WERI-Rb-1 (cell line): Measurements from ENCODE around the gene ARID2.

Experiments used
- DNase-seq: peaks from one replicate; pipeline ENCODE4 v3.0.0-alpha.2; 2020
- H3K27ac ChIP-seq: fragments of 250-450 bp; sonication (Bioruptor Pico); 2 replicates; pipeline ENCODE4 v1.5.1; 2020; ENCODE audit warnings: mild to moderate bottlenecking, moderate library complexity
- H3K27me3 ChIP-seq: fragments of 250-450 bp; sonication (Bioruptor Pico); 2 replicates; pipeline ENCODE4 v1.5.1; 2021; ENCODE audit warnings: mild to moderate bottlenecking, low read depth, moderate library complexity; ENCODE audit not compliant: insufficient read depth, severe bottlenecking
- H3K36me3 ChIP-seq: fragments of 250-450 bp; sonication (Bioruptor Pico); 2 replicates; pipeline ENCODE4 v1.5.1; 2020; ENCODE audit warnings: mild to moderate bottlenecking, moderate library complexity
- H3K4me3 ChIP-seq: 2 replicates; pipeline ENCODE4 v1.5.1; 2011; ENCODE audit warnings: low read depth, mild to moderate bottlenecking, control low read depth, low read length
- H3K9me3 ChIP-seq: fragments of 250-450 bp; sonication (Bioruptor Pico); 2 replicates; pipeline ENCODE4 v1.5.1; 2021; ENCODE audit warnings: mild to moderate bottlenecking, moderate library complexity; ENCODE audit not compliant: severe bottlenecking
- CTCF ChIP-seq: IDR thresholded peaks from 2 replicates; pipeline ENCODE4 v1.5.1; 2011; ENCODE audit warnings: low read depth, mild to moderate bottlenecking, control low read depth, inconsistent platforms, low read length

Gene ARID2

GRCh38 chr12:45915405-45915804 lies 185.9 kb downstream of the ARID2 start:
- H3K4me3 ChIP-seq: no peak overlapping the region
- H3K27ac ChIP-seq: no peak overlapping the region
- H3K36me3 ChIP-seq: peaks cover 11% of the 10 kb centered on the region
- H3K27me3 ChIP-seq: no peaks in the 10 kb centered on the region
- no peak for DNase-seq
- no peaks in the 10 kb centered on the region for H3K9me3 ChIP-seq
- no peak for TF ChIP-seq CTCF

- Histone ChIP-seq H3K36me3 (peaks cover 27% of the 10 kb centered on the region), H3K9me3 (no peaks in the 10 kb centered on the region), H3K27me3 (no peaks in the 10 kb centered on the region), H3K4me3 (no peak overlapping the region), H3K27ac (no peak overlapping the region)
- no peak for TF ChIP-seq CTCF
- DNase-seq: no peak
These were observed 189.3 kb downstream of the ARID2 start for GRCh38 chr12:45918818-45919217.

- peaks cover 75% of the 10 kb centered on the region for H3K36me3 ChIP-seq
- DNase-seq: no peak
- TF ChIP-seq CTCF: no peak
- H3K9me3 ChIP-seq: no peaks in the 10 kb centered on the region
- no peaks in the 10 kb centered on the region for H3K27me3 ChIP-seq
- no peak overlapping the region for H3K4me3 ChIP-seq
- H3K27ac ChIP-seq: no peak overlapping the region
These were observed 198.8 kb downstream of the ARID2 start for GRCh38 chr12:45928309-45928708.

- no peak for DNase-seq
- no peak for TF ChIP-seq CTCF
- H3K36me3 ChIP-seq: peaks cover 60% of the 10 kb centered on the region
These were observed 200.9 kb downstream of the ARID2 start for GRCh38 chr12:45930369-45930768.

GRCh38 chr12:45933504-45933903 lies 204.0 kb downstream of the ARID2 start:
- no peak overlapping the region for H3K27ac ChIP-seq
- no peaks in the 10 kb centered on the region for H3K9me3 ChIP-seq
- H3K36me3 ChIP-seq: peaks cover 43% of the 10 kb centered on the region
- no peak for TF ChIP-seq CTCF
- DNase-seq: no peak
- no peaks in the 10 kb centered on the region for H3K27me3 ChIP-seq
- no peak overlapping the region for H3K4me3 ChIP-seq

More at GRCh38 chr12:45930369-45930768, 200.9 kb downstream of the ARID2 start:
- no peak overlapping the region for H3K4me3 ChIP-seq
- no peaks in the 10 kb centered on the region for H3K9me3 ChIP-seq
- no peaks in the 10 kb centered on the region for H3K27me3 ChIP-seq
- no peak overlapping the region for H3K27ac ChIP-seq

- Histone ChIP-seq H3K27me3 (no peaks in the 10 kb centered on the region), H3K4me3 (no peak overlapping the region), H3K27ac (no peak overlapping the region), H3K9me3 (no peaks in the 10 kb centered on the region), H3K36me3 (peaks cover 38% of the 10 kb centered on the region)
- TF ChIP-seq CTCF: no peak
- no peak for DNase-seq
These were observed 205.4 kb downstream of the ARID2 start for GRCh38 chr12:45934956-45935355.
